GM12801 (cell line): ENCODE results near the gene KIFC1.

Experiments
- CTCF ChIP-seq: IDR thresholded peaks from one replicate; pipeline ENCODE4 v1.5.1; 2011; ENCODE audit warnings: control low read depth; ENCODE audit not compliant: insufficient read length; ENCODE audit errors: extremely low read depth

KIFC1 gene

GRCh38 chr6:33452496-33452895, 60.9 kb downstream of the KIFC1 start:
- TF ChIP-seq CTCF = no peak

GRCh38 chr6:33453393-33454008, 61.9 kb downstream of the KIFC1 start:
- TF ChIP-seq CTCF = no peak

- no peak for TF ChIP-seq CTCF
These were observed 62.7 kb downstream of the KIFC1 start, which contains the start of gene ZBTB9 for GRCh38 chr6:33454009-33454946. Gene ZBTB9, plus strand, starts transcription at chr6:33454576. Its CDS starts 525 bp downstream, at chr6:33455101.

GRCh38 chr6:33455051-33455450, 63.4 kb downstream of the KIFC1 start:
- TF ChIP-seq CTCF = no peak

- no peak for TF ChIP-seq CTCF
These were observed 64.5 kb downstream of the KIFC1 start for GRCh38 chr6:33456156-33456555.

- TF ChIP-seq CTCF = no peak
These were observed 67.1 kb downstream of the KIFC1 start for GRCh38 chr6:33458676-33459075.

GRCh38 chr6:33459226-33459625, 67.6 kb downstream of the KIFC1 start:
- TF ChIP-seq CTCF = no peak
